ENCODE results near the gene ATG4B.

ATG4B gene

DNA sequence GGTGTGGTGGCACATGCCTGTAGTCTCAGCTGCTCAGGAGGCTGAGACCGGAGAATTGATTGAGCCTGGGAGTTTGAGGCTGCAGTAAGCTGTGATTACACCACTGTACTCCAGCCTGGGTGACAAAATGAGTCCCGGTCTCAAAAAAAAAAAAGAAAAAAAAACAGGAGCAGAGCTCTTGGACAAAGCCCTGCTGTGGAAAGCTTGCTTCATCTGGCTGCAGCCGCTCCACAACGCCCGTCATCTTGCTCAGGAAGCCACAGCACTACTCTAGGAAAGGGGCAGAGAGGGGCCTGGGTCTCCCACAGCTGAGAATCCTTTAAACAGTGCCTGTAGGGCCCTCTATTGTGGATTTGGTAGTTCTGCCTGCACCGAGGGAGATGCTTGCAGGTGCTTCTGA, 11.0 kb downstream of the ATG4B start:
- no peaks in the 10 kb centered on the region for H3K27me3 ChIP-seq (ENCODE audit: control insufficient read depth, insufficient read depth, low read length)
- peaks cover 29% of the 10 kb centered on the region for H3K36me3 ChIP-seq (ENCODE audit: insufficient read depth, low read length)
- H3K9me3 ChIP-seq (replicated peaks; ENCODE audit: low read length), result no peaks in the 10 kb centered on the region
- H3K9ac ChIP-seq (ENCODE audit: low read depth, low read length), result no peak overlapping the region
- H3K4me2 ChIP-seq (ENCODE audit: low read length), result no peak overlapping the region
- no peak overlapping the region for H3K4me3 ChIP-seq (ENCODE audit: low read length)
- peaks cover 7% of the 10 kb centered on the region for H3K4me1 ChIP-seq (ENCODE audit: control insufficient read depth, insufficient read depth, low read length)

DNA sequence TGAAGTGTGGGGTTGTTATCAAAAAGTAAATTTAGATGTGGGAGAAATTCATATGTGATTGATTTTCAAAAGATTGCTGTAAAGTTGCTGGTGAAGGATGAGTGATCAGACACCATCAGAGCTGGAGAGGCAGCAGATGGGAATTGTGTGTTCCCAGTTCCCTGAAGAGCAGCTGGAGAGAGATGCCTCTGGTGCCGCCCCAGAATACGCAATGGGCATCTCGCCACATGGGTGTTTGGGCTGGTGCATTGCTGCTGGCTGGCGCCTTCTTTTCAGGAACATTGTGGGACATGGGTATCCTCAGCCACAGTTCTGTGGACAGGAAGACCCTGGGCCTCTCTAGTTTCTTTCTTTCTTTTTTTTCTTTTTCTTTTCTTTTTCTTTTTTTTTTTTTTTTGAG, 11.9 kb downstream of the ATG4B start:
- no peak overlapping the region for H3K9ac ChIP-seq (ENCODE audit: low read depth, low read length)
- no peak overlapping the region for H3K4me2 ChIP-seq (ENCODE audit: low read length)
- peaks cover 7% of the 10 kb centered on the region for H3K4me1 ChIP-seq (ENCODE audit: control insufficient read depth, insufficient read depth, low read length)
- no peaks in the 10 kb centered on the region for H3K9me3 ChIP-seq (replicated peaks; ENCODE audit: low read length)
- no peak overlapping the region for H3K4me3 ChIP-seq (ENCODE audit: low read length)
- H3K36me3 ChIP-seq (ENCODE audit: insufficient read depth, low read length), result peaks cover 33% of the 10 kb centered on the region
- no peaks in the 10 kb centered on the region for H3K27me3 ChIP-seq (ENCODE audit: control insufficient read depth, insufficient read depth, low read length)

DNA sequence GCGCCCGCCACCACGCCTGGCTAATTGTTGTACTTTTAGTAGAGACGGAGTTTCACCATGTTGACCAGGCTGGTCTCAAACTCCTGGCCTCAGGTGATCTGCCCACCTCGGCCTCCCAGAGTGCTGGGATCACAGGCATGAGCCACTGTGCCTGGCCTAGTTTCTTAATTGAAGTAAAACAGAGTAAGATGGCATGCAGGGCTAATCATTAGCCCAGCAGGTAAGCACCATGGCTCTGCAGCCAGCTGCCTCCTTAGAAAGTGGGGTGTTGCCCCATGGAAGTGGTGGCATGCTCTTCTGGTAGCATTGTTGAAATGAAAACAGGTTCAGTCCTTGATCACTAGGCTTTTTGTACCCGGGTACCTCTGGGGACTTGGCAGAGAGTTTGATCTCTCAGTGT, 12.4 kb downstream of the ATG4B start:
- Histone ChIP-seq H3K4me3 (ENCODE audit: low read length) (no peak overlapping the region), H3K36me3 (ENCODE audit: insufficient read depth, low read length) (peaks cover 38% of the 10 kb centered on the region)

DNA sequence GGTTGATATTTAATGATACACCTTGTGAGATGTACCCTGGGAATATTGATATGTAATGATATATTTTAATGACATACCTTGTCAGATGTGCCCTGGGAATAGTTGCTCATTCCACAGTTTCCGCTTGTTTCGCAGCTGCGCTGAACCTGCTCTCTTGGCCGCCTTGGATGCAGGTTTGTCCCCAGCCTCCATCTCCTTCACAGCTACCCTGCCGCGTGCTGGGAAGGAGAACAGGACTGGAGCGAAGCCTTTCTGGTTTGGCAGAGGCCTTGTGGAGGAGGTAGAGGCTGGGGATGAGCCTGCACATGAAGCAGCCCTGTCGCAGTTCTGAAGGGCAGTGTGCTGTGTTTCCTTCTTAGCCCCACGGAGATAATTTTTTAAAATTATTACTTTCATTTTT, 14.6 kb downstream of the ATG4B start:
- Histone ChIP-seq H3K9ac (ENCODE audit: low read depth, low read length) (no peak overlapping the region), H3K4me3 (ENCODE audit: low read length) (no peak overlapping the region), H3K36me3 (ENCODE audit: insufficient read depth, low read length) (peaks cover 48% of the 10 kb centered on the region), H3K27me3 (ENCODE audit: control insufficient read depth, insufficient read depth, low read length) (no peaks in the 10 kb centered on the region), H3K4me1 (ENCODE audit: control insufficient read depth, insufficient read depth, low read length) (peaks cover under 1% of the 10 kb centered on the region), H3K4me2 (ENCODE audit: low read length) (no peak overlapping the region), H3K9me3 (replicated peaks; ENCODE audit: low read length) (no peaks in the 10 kb centered on the region)

More for the DNA sequence above, 12.4 kb downstream of the ATG4B start:
- H3K4me1 ChIP-seq (ENCODE audit: control insufficient read depth, insufficient read depth, low read length), result peaks cover 7% of the 10 kb centered on the region
- no peak overlapping the region for H3K4me2 ChIP-seq (ENCODE audit: low read length)
- H3K9ac ChIP-seq (ENCODE audit: low read depth, low read length), result no peak overlapping the region
- H3K27me3 ChIP-seq (ENCODE audit: control insufficient read depth, insufficient read depth, low read length), result no peaks in the 10 kb centered on the region
- H3K9me3 ChIP-seq (replicated peaks; ENCODE audit: low read length), result no peaks in the 10 kb centered on the region

DNA sequence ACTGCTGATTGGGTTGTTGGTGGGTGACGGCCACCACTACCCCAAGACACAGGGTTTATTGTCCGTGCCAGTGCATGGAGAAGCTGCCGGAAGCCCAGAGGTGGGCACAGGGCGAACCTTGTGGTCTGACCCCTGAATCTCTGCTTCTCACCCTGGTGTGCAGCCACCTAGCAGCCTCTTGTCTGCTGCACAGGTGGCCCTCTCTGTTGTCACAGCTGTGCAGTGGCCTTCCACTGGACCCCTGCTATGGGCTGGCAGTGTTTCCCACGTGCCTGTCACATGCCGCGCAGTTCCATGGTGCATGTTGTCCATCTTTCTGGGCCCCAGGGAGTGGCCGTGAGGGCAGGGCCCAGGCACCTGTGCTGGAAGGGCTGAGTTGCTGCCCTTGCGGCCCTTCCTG, 15.2 kb downstream of the ATG4B start:
- Histone ChIP-seq H3K27me3 (ENCODE audit: control insufficient read depth, insufficient read depth, low read length) (no peaks in the 10 kb centered on the region), H3K9me3 (replicated peaks; ENCODE audit: low read length) (no peaks in the 10 kb centered on the region), H3K4me3 (ENCODE audit: low read length) (no peak overlapping the region), H3K4me2 (ENCODE audit: low read length) (no peak overlapping the region), H3K4me1 (ENCODE audit: control insufficient read depth, insufficient read depth, low read length) (no peaks in the 10 kb centered on the region), H3K9ac (ENCODE audit: low read depth, low read length) (no peak overlapping the region), H3K36me3 (ENCODE audit: insufficient read depth, low read length) (peaks cover 48% of the 10 kb centered on the region)

DNA sequence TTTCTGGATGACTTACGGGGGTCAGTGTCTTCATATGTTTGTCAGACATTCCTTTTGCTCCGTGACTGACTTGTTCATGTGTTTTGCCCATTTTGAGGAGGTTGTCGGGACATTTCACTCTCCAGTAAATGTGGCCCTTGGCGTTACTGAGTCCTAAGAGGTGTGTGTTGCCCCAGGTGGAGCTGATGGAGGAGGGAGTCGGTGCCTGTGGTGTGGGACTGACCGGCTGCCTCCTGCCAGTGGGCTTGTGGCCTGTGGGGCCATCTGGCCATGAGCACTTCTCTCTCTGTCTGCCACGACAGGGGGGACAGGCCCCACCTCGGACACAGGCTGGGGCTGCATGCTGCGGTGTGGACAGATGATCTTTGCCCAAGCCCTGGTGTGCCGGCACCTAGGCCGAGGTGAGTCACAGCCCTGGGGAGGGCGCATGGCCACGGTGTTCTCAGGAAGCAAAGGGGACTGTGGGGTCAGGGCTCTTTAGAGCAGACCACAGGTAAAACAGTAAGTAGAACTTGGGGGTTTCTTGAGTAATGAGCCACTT, 15.8 kb downstream of the ATG4B start:
- peaks cover 48% of the 10 kb centered on the region for H3K36me3 ChIP-seq (ENCODE audit: insufficient read depth, low read length)

DNA sequence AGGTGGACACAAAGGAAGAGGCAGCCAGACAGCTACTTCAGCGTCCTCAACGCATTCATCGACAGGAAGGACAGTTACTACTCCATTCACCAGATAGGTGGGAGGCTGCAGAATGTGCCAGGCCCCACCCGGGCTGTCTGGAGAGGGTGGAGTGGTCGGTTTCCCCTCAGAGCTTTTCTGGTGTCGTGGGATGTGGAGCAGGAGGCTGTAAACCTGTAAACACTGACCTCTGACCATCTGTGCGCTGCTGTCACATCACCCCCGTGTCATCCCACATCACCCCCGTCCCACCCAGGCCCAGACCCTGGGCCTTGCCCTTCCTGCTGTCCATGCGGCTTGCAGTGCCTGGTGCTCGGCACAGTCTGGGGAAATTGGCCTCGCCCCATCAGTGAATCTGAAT, 17.1 kb downstream of the ATG4B start:
- H3K9ac ChIP-seq (ENCODE audit: low read depth, low read length), result no peak overlapping the region
- no peaks in the 10 kb centered on the region for H3K4me1 ChIP-seq (ENCODE audit: control insufficient read depth, insufficient read depth, low read length)
- peaks cover 59% of the 10 kb centered on the region for H3K36me3 ChIP-seq (ENCODE audit: insufficient read depth, low read length)
- no peak overlapping the region for H3K4me2 ChIP-seq (ENCODE audit: low read length)
- H3K9me3 ChIP-seq (replicated peaks; ENCODE audit: low read length), result no peaks in the 10 kb centered on the region
- H3K4me3 ChIP-seq (ENCODE audit: low read length), result no peak overlapping the region
- H3K27me3 ChIP-seq (ENCODE audit: control insufficient read depth, insufficient read depth, low read length), result no peaks in the 10 kb centered on the region

More for the DNA sequence above, 15.8 kb downstream of the ATG4B start:
- Histone ChIP-seq H3K4me1 (ENCODE audit: control insufficient read depth, insufficient read depth, low read length) (no peaks in the 10 kb centered on the region), H3K4me2 (ENCODE audit: low read length) (no peak overlapping the region), H3K9me3 (replicated peaks; ENCODE audit: low read length) (no peaks in the 10 kb centered on the region), H3K9ac (ENCODE audit: low read depth, low read length) (no peak overlapping the region), H3K27me3 (ENCODE audit: control insufficient read depth, insufficient read depth, low read length) (no peaks in the 10 kb centered on the region), H3K4me3 (ENCODE audit: low read length) (no peak overlapping the region)

DNA sequence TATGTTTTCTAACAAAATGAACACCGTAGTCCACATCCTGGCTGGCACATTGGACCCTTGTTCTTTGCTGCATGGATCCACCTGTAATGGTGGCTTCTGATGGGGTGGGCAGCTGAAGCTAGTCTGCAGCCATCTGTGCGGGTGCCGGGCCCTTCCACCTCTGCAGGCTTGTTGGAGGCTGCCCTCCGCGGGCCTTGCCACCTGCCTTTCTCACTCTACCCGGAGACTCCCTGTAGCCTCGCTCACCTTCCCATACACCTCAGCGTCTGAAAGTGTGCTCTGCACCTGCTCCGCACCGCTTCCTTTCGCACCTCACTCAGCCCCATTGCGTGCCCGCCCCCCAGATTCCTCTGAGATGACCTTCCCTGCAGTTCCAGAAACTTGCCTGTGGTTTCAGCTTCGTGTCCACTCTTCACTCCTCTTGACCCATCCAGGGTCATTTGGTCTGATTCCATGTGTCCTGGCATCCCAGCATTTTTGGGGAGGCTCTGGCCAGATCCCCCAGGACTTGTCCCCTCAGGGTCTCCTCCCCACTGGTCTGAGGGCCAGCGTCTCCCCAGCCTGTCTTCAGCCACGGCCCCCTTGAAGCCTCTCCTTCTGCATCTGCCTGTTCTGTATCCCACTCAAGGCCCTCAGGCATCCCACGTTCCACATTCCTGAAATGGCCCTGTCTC, 18.2 kb downstream of the ATG4B start:
- Histone ChIP-seq H3K36me3 (ENCODE audit: insufficient read depth, low read length) (peaks cover 69% of the 10 kb centered on the region), H3K4me2 (ENCODE audit: low read length) (no peak overlapping the region), H3K4me3 (ENCODE audit: low read length) (no peak overlapping the region), H3K27me3 (ENCODE audit: control insufficient read depth, insufficient read depth, low read length) (no peaks in the 10 kb centered on the region), H3K4me1 (ENCODE audit: control insufficient read depth, insufficient read depth, low read length) (no peaks in the 10 kb centered on the region), H3K9me3 (replicated peaks; ENCODE audit: low read length) (no peaks in the 10 kb centered on the region), H3K9ac (ENCODE audit: low read depth, low read length) (no peak overlapping the region)

DNA sequence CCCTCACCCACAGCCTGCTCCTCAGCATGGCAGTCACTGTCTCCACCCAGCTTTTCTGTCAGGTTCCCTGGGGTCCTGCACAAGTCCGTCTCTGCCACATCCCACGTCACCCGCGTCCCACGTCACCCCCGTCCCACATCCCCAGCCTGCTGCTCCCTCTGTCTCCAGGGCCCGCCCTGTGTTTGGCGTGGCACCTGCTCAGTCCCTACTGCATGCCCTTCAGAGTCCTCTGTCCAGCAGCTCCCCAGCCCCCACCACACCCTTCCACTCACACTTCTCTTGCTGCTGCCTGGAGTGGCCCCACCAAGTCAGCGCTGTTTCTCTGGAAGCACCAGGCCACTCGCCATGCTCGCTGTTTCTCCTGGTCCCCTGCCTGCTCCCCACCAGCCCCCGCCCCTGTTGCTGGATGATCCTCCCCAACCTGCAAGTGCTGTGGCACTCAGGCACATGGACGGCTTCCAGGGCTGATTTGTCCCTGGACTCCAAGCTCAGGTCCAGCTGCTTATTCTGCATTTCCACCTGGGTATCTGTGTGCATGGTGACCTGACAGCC, 18.8 kb downstream of the ATG4B start:
- H3K27me3 ChIP-seq (ENCODE audit: control insufficient read depth, insufficient read depth, low read length), result no peaks in the 10 kb centered on the region
- H3K4me3 ChIP-seq (ENCODE audit: low read length), result no peak overlapping the region
- peaks cover 71% of the 10 kb centered on the region for H3K36me3 ChIP-seq (ENCODE audit: insufficient read depth, low read length)
- no peak overlapping the region for H3K4me2 ChIP-seq (ENCODE audit: low read length)
- no peak overlapping the region for H3K9ac ChIP-seq (ENCODE audit: low read depth, low read length)
- H3K4me1 ChIP-seq (ENCODE audit: control insufficient read depth, insufficient read depth, low read length), result no peaks in the 10 kb centered on the region
- no peaks in the 10 kb centered on the region for H3K9me3 ChIP-seq (replicated peaks; ENCODE audit: low read length)

DNA sequence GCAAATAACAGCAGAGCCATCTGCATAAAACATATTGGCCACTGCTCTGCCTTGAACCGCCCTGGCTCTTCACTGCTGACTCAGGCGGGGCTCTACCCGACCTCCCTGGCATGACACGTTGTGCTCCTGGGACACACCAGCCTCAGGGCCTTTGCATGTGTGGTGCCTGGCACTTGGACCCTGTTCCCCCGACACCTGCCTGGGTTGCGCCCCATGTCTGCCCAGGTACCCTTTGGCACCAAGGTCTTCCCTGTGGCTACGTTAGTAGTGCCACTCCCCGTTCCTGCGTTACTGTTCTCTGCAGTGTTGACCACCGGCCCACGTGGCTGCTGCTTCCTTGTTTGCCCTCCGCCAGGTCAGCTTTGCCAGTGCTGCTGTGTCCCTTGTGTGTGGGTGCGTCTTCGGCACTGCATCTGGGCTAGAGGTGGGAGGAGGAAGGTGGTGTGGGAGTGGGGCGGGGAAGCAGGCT, 20.3 kb downstream of the ATG4B start:
- Histone ChIP-seq H3K4me1 (ENCODE audit: control insufficient read depth, insufficient read depth, low read length) (no peaks in the 10 kb centered on the region), H3K4me3 (ENCODE audit: low read length) (no peak overlapping the region), H3K27me3 (ENCODE audit: control insufficient read depth, insufficient read depth, low read length) (no peaks in the 10 kb centered on the region), H3K36me3 (ENCODE audit: insufficient read depth, low read length) (peaks cover 57% of the 10 kb centered on the region), H3K4me2 (ENCODE audit: low read length) (no peak overlapping the region), H3K9ac (ENCODE audit: low read depth, low read length) (no peak overlapping the region), H3K9me3 (replicated peaks; ENCODE audit: low read length) (no peaks in the 10 kb centered on the region)

DNA sequence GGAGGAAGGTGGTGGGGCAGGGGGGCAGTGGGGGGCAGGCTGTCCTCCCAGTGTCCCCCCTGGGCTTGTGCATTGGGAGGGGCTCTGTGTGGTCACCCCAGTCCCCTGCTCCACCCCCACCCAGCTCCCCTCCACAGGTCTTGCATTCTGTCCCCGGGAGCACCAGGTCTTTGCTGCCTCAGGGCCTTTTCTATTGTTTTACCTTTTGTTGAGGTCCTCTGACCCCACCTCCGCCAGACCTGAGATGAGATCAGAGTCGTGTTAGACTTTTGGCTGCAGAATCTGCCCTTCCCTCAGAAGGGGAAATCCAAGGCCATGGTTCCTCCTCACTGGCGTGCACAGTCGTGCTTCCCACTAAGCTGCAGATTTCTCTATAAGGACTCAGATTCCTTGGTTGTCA, 20.8 kb downstream of the ATG4B start:
- H3K36me3 ChIP-seq (ENCODE audit: insufficient read depth, low read length), result peaks cover 52% of the 10 kb centered on the region
- H3K9ac ChIP-seq (ENCODE audit: low read depth, low read length), result no peak overlapping the region
- no peak overlapping the region for H3K4me3 ChIP-seq (ENCODE audit: low read length)
- H3K27me3 ChIP-seq (ENCODE audit: control insufficient read depth, insufficient read depth, low read length), result no peaks in the 10 kb centered on the region
- H3K4me2 ChIP-seq (ENCODE audit: low read length), result no peak overlapping the region
- no peaks in the 10 kb centered on the region for H3K9me3 ChIP-seq (replicated peaks; ENCODE audit: low read length)
- H3K4me1 ChIP-seq (ENCODE audit: control insufficient read depth, insufficient read depth, low read length), result no peaks in the 10 kb centered on the region
